Neural cell (in vitro differentiated cells): ENCODE measurements around the gene TBC1D8B. TPM values are rescaled to one million over a fixed set of nuclear protein-coding genes. Genes with fewer than 3 reads are reported as not detected.

ENCODE experiments used
- H2AFZ ChIP-seq: fragments of 200-600, 300-800 bp; sonication (generic), shearing (Covaris generic); 2 replicates; pipeline ENCODE4 v1.6.0; 2014; ENCODE audit warnings: low read depth, mild to moderate bottlenecking, antibody characterized with exemption, low read length, moderate library complexity
- H3F3A ChIP-seq: fragments of 200-600 bp; shearing (Covaris generic); 2 replicates; pipeline ENCODE4 v1.6.1; 2016; ENCODE audit warnings: mild to moderate bottlenecking, moderate library complexity, mixed read lengths, antibody characterized with exemption, low read length; ENCODE audit not compliant: insufficient read depth, poor library complexity, severe bottlenecking
- H3K27ac ChIP-seq: fragments of 200-600, 300-800 bp; sonication (generic), shearing (Covaris generic); 2 replicates; pipeline ENCODE4 v1.5.1; 2014; ENCODE audit warnings: mild to moderate bottlenecking, low read length, moderate library complexity
- H3K27me3 ChIP-seq: fragments of 300-800, 200-600 bp; sonication (generic), shearing (Covaris generic); 2 replicates; pipeline ENCODE4 v1.6.0; 2014; ENCODE audit warnings: mild to moderate bottlenecking, low read depth, low read length, moderate library complexity; ENCODE audit not compliant: insufficient read depth
- H3K36me3 ChIP-seq: fragments of 300-800, 200-600 bp; sonication (generic), shearing (Covaris generic); 2 replicates; pipeline ENCODE4 v1.5.1; 2014; ENCODE audit warnings: mild to moderate bottlenecking, antibody characterized with exemption, low read length, moderate library complexity; ENCODE audit not compliant: insufficient read depth
- H3K4me2 ChIP-seq: fragments of 300-800, 200-600 bp; sonication (generic), shearing (Covaris generic); 2 replicates; pipeline ENCODE4 v1.6.0; 2014; ENCODE audit warnings: mild to moderate bottlenecking, low read length
- H3K4me3 ChIP-seq: fragments of 300-800, 200-600 bp; sonication (generic), shearing (Covaris generic); 2 replicates; pipeline ENCODE4 v1.5.1; 2014; ENCODE audit warnings: mild to moderate bottlenecking, low read length, moderate library complexity
- H3K79me2 ChIP-seq: fragments of 200-600 bp; shearing (Covaris generic); replicated peaks from 2 replicates; pipeline ENCODE4 v1.6.0; 2014; ENCODE audit warnings: mild to moderate bottlenecking, low read length, moderate library complexity; ENCODE audit not compliant: insufficient read depth
- H3K9ac ChIP-seq: fragments of 300-800, 200-600 bp; sonication (generic), shearing (Covaris generic); 2 replicates; pipeline ENCODE4 v1.6.1; 2016; ENCODE audit warnings: mild to moderate bottlenecking, low read length, mixed read lengths
- H3K9me2 ChIP-seq: fragments of 200-600 bp; shearing (Covaris generic); 2 replicates; pipeline ENCODE4 v1.6.1; 2016; ENCODE audit warnings: mild to moderate bottlenecking, low read length, mixed read lengths; ENCODE audit not compliant: insufficient read depth
- H3K9me3 ChIP-seq: fragments of 200-600, 300-800 bp; sonication (generic), shearing (Covaris generic); 2 replicates; pipeline ENCODE4 v1.6.1; 2016; ENCODE audit warnings: mild to moderate bottlenecking, mixed run types, low read length, moderate library complexity, mixed read lengths
- H4K20me1 ChIP-seq: fragments of 200-600 bp; shearing (Covaris generic); 2 replicates; pipeline ENCODE4 v1.6.1; 2016; ENCODE audit warnings: mild to moderate bottlenecking, mixed run types; ENCODE audit not compliant: insufficient read depth
- EP300 ChIP-seq: fragments of 450-650 bp; conservative IDR thresholded peaks from 2 replicates; pipeline ENCODE4 v1.6.1; 2014; ENCODE audit warnings: antibody characterized with exemption, mild to moderate bottlenecking, moderate library complexity; ENCODE audit not compliant: poor library complexity, severe bottlenecking
- EZH2 ChIP-seq: fragments of 200-600, 300-800 bp; shearing (Covaris generic), sonication (generic); IDR thresholded peaks from 2 replicates; pipeline ENCODE4 v1.6.1; 2014; ENCODE audit warnings: antibody characterized with exemption, low read length, borderline replicate concordance, mild to moderate bottlenecking; ENCODE audit not compliant: insufficient read depth, poor library complexity, severe bottlenecking
- MXI1 ChIP-seq: fragments of 450-650 bp; conservative IDR thresholded peaks from 2 replicates; pipeline ENCODE4 v1.6.1; 2014; ENCODE audit warnings: antibody characterized with exemption, mild to moderate bottlenecking; ENCODE audit not compliant: poor library complexity, severe bottlenecking
- POLR2AphosphoS5 ChIP-seq: IDR thresholded peaks from 2 replicates; pipeline ENCODE4 v1.6.1; 2012
- RAD21 ChIP-seq: fragments of 450-650 bp; conservative IDR thresholded peaks from 2 replicates; pipeline ENCODE4 v1.6.1; 2014; ENCODE audit warnings: antibody characterized with exemption, mild to moderate bottlenecking, moderate library complexity
- SMC3 ChIP-seq: fragments of 450-650 bp; conservative IDR thresholded peaks from 2 replicates; pipeline ENCODE4 v1.6.1; 2014; ENCODE audit warnings: antibody characterized with exemption, mild to moderate bottlenecking, moderate library complexity; ENCODE audit not compliant: poor library complexity
- TAF1 ChIP-seq: IDR thresholded peaks from 2 replicates; pipeline ENCODE4 v1.6.1; 2012; ENCODE audit warnings: low read depth
- polyA plus RNA-seq: library from polyadenylated mRNA; depleted of rRNA; stranded (reverse); fragments of >200 nt; gene quantifications from 2 replicates; pipeline ENCODE4 v1.2.3, GENCODE V29; 2014
- TF ChIP-seq, protein P1 (sequence below): IDR thresholded peaks from 2 replicates; pipeline ENCODE4 v1.6.1; 2012; ENCODE audit warnings: borderline replicate concordance
- TF ChIP-seq, protein P2 (sequence below): fragments of 450-650 bp; IDR thresholded peaks from 2 replicates; pipeline ENCODE4 v1.5.1; 2014; ENCODE audit warnings: antibody characterized with exemption, mild to moderate bottlenecking, moderate library complexity; ENCODE audit not compliant: poor library complexity, severe bottlenecking

Gene TBC1D8B
- polyA plus RNA-seq, 1 donor from 2014 or later: 0.14 TPM

DNA sequence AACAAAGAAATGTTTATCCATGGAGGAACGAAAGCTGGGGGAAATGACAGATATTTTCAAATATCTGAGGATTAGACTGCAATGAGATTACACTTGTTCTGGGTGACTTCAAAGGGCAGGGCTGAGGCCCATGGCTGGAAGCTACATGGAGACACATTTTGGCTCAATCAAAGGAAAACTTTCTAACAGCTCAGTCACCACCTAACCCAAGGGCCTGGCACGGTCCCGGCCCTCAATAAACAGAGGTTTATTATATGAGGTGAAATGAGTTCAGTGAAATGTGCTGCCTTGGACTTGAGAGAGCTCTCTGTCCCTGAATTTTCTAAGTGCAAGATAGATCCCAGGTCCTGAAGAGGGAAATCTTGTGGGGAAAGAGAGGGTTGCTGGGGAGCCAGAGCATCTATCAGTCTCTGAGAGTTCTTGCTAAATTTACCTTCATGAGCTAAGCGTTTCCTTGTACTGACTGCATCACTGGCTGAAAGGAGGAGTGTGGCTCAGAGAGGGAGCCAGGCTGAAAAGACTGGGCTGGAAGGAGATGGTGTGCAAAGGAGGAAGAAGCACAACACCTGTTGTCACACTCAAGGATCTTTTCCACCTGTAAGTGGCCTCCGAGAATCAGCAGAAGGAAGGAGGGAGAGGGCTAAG lies 102.7 kb downstream of the TBC1D8B start:
- no peaks in the 10 kb centered on the region for H3K36me3 ChIP-seq
- no peak overlapping the region for H3K27ac ChIP-seq
- H3K9ac ChIP-seq: no peak overlapping the region
- H3K27me3 ChIP-seq: no peaks in the 10 kb centered on the region
- H3K9me3 ChIP-seq: no peaks in the 10 kb centered on the region
- no peaks in the 10 kb centered on the region for H3F3A ChIP-seq
- H3K79me2 ChIP-seq: no peaks in the 10 kb centered on the region
- H3K4me2 ChIP-seq: no peak overlapping the region
- no peaks in the 10 kb centered on the region for H4K20me1 ChIP-seq
- H3K4me3 ChIP-seq: no peak overlapping the region
- TF ChIP-seq POLR2AphosphoS5 (no peak), TAF1 (no peak), MXI1 (no peak), SMC3 (no peak), EP300 (no peak), RAD21 (no peak), EZH2 (no peak)
- TF ChIP-seq, protein P1, sequence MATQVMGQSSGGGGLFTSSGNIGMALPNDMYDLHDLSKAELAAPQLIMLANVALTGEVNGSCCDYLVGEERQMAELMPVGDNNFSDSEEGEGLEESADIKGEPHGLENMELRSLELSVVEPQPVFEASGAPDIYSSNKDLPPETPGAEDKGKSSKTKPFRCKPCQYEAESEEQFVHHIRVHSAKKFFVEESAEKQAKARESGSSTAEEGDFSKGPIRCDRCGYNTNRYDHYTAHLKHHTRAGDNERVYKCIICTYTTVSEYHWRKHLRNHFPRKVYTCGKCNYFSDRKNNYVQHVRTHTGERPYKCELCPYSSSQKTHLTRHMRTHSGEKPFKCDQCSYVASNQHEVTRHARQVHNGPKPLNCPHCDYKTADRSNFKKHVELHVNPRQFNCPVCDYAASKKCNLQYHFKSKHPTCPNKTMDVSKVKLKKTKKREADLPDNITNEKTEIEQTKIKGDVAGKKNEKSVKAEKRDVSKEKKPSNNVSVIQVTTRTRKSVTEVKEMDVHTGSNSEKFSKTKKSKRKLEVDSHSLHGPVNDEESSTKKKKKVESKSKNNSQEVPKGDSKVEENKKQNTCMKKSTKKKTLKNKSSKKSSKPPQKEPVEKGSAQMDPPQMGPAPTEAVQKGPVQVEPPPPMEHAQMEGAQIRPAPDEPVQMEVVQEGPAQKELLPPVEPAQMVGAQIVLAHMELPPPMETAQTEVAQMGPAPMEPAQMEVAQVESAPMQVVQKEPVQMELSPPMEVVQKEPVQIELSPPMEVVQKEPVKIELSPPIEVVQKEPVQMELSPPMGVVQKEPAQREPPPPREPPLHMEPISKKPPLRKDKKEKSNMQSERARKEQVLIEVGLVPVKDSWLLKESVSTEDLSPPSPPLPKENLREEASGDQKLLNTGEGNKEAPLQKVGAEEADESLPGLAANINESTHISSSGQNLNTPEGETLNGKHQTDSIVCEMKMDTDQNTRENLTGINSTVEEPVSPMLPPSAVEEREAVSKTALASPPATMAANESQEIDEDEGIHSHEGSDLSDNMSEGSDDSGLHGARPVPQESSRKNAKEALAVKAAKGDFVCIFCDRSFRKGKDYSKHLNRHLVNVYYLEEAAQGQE: no peak
- TF ChIP-seq, protein P2, sequence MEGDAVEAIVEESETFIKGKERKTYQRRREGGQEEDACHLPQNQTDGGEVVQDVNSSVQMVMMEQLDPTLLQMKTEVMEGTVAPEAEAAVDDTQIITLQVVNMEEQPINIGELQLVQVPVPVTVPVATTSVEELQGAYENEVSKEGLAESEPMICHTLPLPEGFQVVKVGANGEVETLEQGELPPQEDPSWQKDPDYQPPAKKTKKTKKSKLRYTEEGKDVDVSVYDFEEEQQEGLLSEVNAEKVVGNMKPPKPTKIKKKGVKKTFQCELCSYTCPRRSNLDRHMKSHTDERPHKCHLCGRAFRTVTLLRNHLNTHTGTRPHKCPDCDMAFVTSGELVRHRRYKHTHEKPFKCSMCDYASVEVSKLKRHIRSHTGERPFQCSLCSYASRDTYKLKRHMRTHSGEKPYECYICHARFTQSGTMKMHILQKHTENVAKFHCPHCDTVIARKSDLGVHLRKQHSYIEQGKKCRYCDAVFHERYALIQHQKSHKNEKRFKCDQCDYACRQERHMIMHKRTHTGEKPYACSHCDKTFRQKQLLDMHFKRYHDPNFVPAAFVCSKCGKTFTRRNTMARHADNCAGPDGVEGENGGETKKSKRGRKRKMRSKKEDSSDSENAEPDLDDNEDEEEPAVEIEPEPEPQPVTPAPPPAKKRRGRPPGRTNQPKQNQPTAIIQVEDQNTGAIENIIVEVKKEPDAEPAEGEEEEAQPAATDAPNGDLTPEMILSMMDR: no peak
- no peak overlapping the region for H2AFZ ChIP-seq
- no peaks in the 10 kb centered on the region for H3K9me2 ChIP-seq

DNA sequence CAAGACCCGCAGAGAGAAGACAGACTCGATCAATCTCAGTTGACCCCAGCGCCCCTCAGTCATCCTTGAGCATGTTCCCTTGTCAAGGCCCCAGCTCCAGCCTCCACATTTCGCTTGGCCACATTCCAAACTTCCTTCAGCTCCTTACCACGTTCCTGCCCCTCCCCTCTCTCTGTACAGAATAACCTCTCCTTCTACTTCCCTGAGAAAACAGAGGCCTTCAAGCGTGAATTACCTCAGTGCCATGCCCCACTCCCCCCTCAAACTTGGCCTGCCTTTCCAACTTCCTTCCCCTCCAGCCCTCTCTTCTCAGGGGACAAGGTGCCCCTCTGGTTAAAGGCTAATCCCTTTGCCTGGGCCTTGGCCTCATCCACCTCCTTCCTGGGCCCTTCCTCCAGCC lies 103.9 kb downstream of the TBC1D8B start:
- H3K9me2 ChIP-seq: no peaks in the 10 kb centered on the region
- H3K9me3 ChIP-seq: no peaks in the 10 kb centered on the region
- TF ChIP-seq EZH2: no peak
- no peak for TF ChIP-seq EP300
- no peak for TF ChIP-seq SMC3
- TF ChIP-seq RAD21: no peak
- no peak for TF ChIP-seq MXI1
- TF ChIP-seq, protein P2: no peak
- no peak for TF ChIP-seq POLR2AphosphoS5
- TF ChIP-seq, protein P1: no peak
- no peak for TF ChIP-seq TAF1
- H3K4me2 ChIP-seq: no peak overlapping the region
- H2AFZ ChIP-seq: no peak overlapping the region
- H4K20me1 ChIP-seq: no peaks in the 10 kb centered on the region
- no peaks in the 10 kb centered on the region for H3F3A ChIP-seq
- H3K27ac ChIP-seq: no peak overlapping the region
- no peaks in the 10 kb centered on the region for H3K36me3 ChIP-seq
- no peak overlapping the region for H3K4me3 ChIP-seq
- H3K9ac ChIP-seq: no peak overlapping the region
- no peaks in the 10 kb centered on the region for H3K79me2 ChIP-seq
- no peaks in the 10 kb centered on the region for H3K27me3 ChIP-seq
